A549 (cell line): ENCODE measurements around the gene PAPPA. TPM values are rescaled to one million over a fixed set of nuclear protein-coding genes. Genes with fewer than 3 reads are reported as not detected.

ENCODE experiments used
- ATAC-seq, 2 experiments: fragments of 200-7000 bp in 1 of 2; fragments of >200 bp in 1 of 2; cut with Nextera tagmentation in 1 of 2; cut with Tn5 transposase in 1 of 2; 3 replicates each; pipeline versions ENCODE4 v1.8.0 to v1.9.1; 2018 to 2020; ENCODE audit warnings: mild to moderate bottlenecking in 1 of 2, moderate library complexity in 1 of 2
- CTCF ChIA-PET: fragments of 300-600 bp; sonication (Branson Sonifier 250); formaldehyde crosslinking; extraction: SDS; loops from one replicate; lab custom pipeline; 2021; ENCODE audit warnings: antibody characterized with exemption, inconsistent platforms; lab: Yijun Ruan, JAX
- POLR2A ChIA-PET: fragments of 350-600 bp; formaldehyde crosslinking; extraction: SDS; loops from one replicate; lab custom pipeline; 2021; ENCODE audit warnings: antibody characterized with exemption, inconsistent platforms; lab: Yijun Ruan, JAX
- DNase-seq, 2 experiments: peaks; one replicate each; pipeline versions ENCODE4 v3.0.0 to v3.0.0-alpha.2; 2011 to 2016; ENCODE audit warnings: low read depth in 1 of 2, low spot score in 1 of 2
- FAIRE-seq: peaks from 2 replicates; lab custom pipeline; 2011; peaks lifted over from hg19 to GRCh38; lab: Jason Lieb, UNC
- H3K27ac ChIP-seq, 2 experiments: fragments of >200 bp; sonication (Bioruptor Twin); formaldehyde crosslinking; 3 replicates each; pipeline ENCODE4 v1.5.1; 2016 to 2017
- H3K4me1 ChIP-seq: fragments of >200 bp; sonication (Bioruptor Twin); formaldehyde crosslinking; 3 replicates; pipeline ENCODE4 v1.6.1; 2016
- H3K4me2 ChIP-seq: fragments of >200 bp; sonication (Bioruptor Twin); formaldehyde crosslinking; 3 replicates; pipeline ENCODE4 v1.6.1; 2016
- H3K4me3 ChIP-seq: fragments of >200 bp; sonication (Bioruptor Twin); formaldehyde crosslinking; 3 replicates; pipeline ENCODE4 v1.5.1; 2016
- H3K9me3 ChIP-seq: fragments of >200 bp; sonication (Bioruptor Twin); formaldehyde crosslinking; 3 replicates; pipeline ENCODE4 v1.6.1; 2016
- BHLHE40 ChIP-seq: IDR thresholded peaks from 2 replicates; pipeline ENCODE4 v1.6.1; 2012; ENCODE audit warnings: low read depth, low read length, inconsistent platforms
- CBX2 ChIP-seq: fragments of 200-600 bp; sonication (generic); IDR thresholded peaks from 2 replicates; pipeline ENCODE4 v1.6.1; 2016; ENCODE audit warnings: low read depth, mild to moderate bottlenecking, borderline replicate concordance
- CHD2 ChIP-seq: fragments of 150-350 bp; IDR thresholded peaks from 2 replicates; pipeline ENCODE4 v1.6.1; 2014; ENCODE audit warnings: low read length; ENCODE audit not compliant: partially characterized antibody
- FOSB ChIP-seq: fragments of 250-450 bp; sonication (Bioruptor Pico); IDR thresholded peaks from 2 replicates; pipeline ENCODE4 v1.5.0; 2020; ENCODE audit warnings: mild to moderate bottlenecking, moderate library complexity
- FOSL2 ChIP-seq, 2 experiments: fragments of 450-650 bp in 1 of 2; fragments of >200 bp in 1 of 2; sonication (Bioruptor Twin) in 1 of 2; formaldehyde crosslinking; IDR thresholded peaks; 2 replicates each; pipeline versions ENCODE4 v1.5.0 to v1.6.1; 2016 to 2020; ENCODE audit warnings: mild to moderate bottlenecking in 1 of 2, moderate library complexity in 1 of 2
- HDAC2 ChIP-seq: fragments of 200-600 bp; sonication (generic); IDR thresholded peaks from 2 replicates; pipeline ENCODE4 v1.6.1; 2016
- HEYL ChIP-seq: fragments of 250-450 bp; sonication (Bioruptor Pico); IDR thresholded peaks from 2 replicates; pipeline ENCODE4 v1.8.0; 2021; ENCODE audit warnings: mild to moderate bottlenecking, moderate library complexity
- HOXB13 ChIP-seq: fragments of 250-450 bp; sonication (Bioruptor Pico); IDR thresholded peaks from 2 replicates; pipeline ENCODE4 v1.5.0; 2020; ENCODE audit warnings: low read depth, mild to moderate bottlenecking, moderate library complexity
- JUN ChIP-seq, 2 experiments: fragments of >200 bp; sonication (Bioruptor Twin); formaldehyde crosslinking; IDR thresholded peaks; 2 replicates in 1 of 2; 3 replicates in 1 of 2; pipeline ENCODE4 v1.6.1; 2016 to 2017
- MAFK ChIP-seq: fragments of 450-650 bp; IDR thresholded peaks from 2 replicates; pipeline ENCODE4 v1.6.1; 2014; ENCODE audit not compliant: partially characterized antibody
- NFE2L2 ChIP-seq: fragments of 150-350 bp; conservative IDR thresholded peaks from 2 replicates; pipeline ENCODE4 v1.6.1; 2014; ENCODE audit warnings: low read length
- NPAS2 ChIP-seq: fragments of 250-450 bp; sonication (Bioruptor Pico); IDR thresholded peaks from 2 replicates; pipeline ENCODE4 v1.8.0; 2022; ENCODE audit warnings: mild to moderate bottlenecking, moderate library complexity, borderline replicate concordance
- NR3C1 ChIP-seq: fragments of >200 bp; sonication (Bioruptor Twin); formaldehyde crosslinking; IDR thresholded peaks from 3 replicates; pipeline ENCODE4 v1.6.1; 2017
- POLR2AphosphoS2 ChIP-seq: conservative IDR thresholded peaks from 2 replicates; pipeline ENCODE4 v1.6.1; 2012; ENCODE audit warnings: low read length, improper control_type of control experiment, inconsistent platforms
- RFX5 ChIP-seq: fragments of 450-650 bp; IDR thresholded peaks from 2 replicates; pipeline ENCODE4 v1.7.1; 2014; ENCODE audit warnings: antibody characterized with exemption, mild to moderate bottlenecking, moderate library complexity
- TFCP2L1 ChIP-seq: fragments of 250-450 bp; sonication (Bioruptor Pico); IDR thresholded peaks from 2 replicates; pipeline ENCODE4 v1.5.0; 2021; ENCODE audit warnings: mild to moderate bottlenecking
- ZC3H11A ChIP-seq: fragments of 450-650 bp; IDR thresholded peaks from 2 replicates; pipeline ENCODE4 v1.6.1; 2014; ENCODE audit warnings: antibody characterized with exemption, mild to moderate bottlenecking
- ZFP36 ChIP-seq: fragments of 450-650 bp; IDR thresholded peaks from 2 replicates; pipeline ENCODE4 v1.6.1; 2014; ENCODE audit warnings: borderline replicate concordance; ENCODE audit not compliant: partially characterized antibody
- ZSCAN20 ChIP-seq: fragments of 250-450 bp; sonication (Bioruptor Pico); IDR thresholded peaks from 2 replicates; pipeline ENCODE4 v1.8.0; 2022; ENCODE audit warnings: mild to moderate bottlenecking, moderate library complexity
- WGBS: methylation state at CpG from one replicate; pipeline ENCODE4 v1.1.6; 2017; ENCODE audit errors: missing lambda C conversion rate; 5-methylcytosine and 5-hydroxymethylcytosine counted together
- polyA plus RNA-seq, 4 experiments: library from polyadenylated mRNA; depleted of rRNA in 3 of 4; stranded (reverse); fragments of >200 nt; fragmentation: RNase III in 1 of 4; extraction: RNeasy Plus Mini Kit Qiagen cat#74134 plus additional on column Dnase treatment in 1 of 4; gene quantifications; 2 replicates in 3 of 4; 3 replicates in 1 of 4; pipeline ENCODE4 v1.2.3, GENCODE V29; 2011 to 2017
- TF ChIP-seq, protein P1 (sequence below): IDR thresholded peaks from 2 replicates; pipeline ENCODE4 v1.6.1; 2012
- TF ChIP-seq, protein P2 (sequence below): fragments of 250-450 bp; sonication (Bioruptor Pico); IDR thresholded peaks from 2 replicates; pipeline ENCODE4 v1.5.0; 2020; ENCODE audit warnings: low read depth, mild to moderate bottlenecking, moderate library complexity
- TF ChIP-seq, protein P3 (sequence below): fragments of 150-350 bp; IDR thresholded peaks from 2 replicates; pipeline ENCODE4 v1.6.1; 2014; ENCODE audit warnings: low read depth, mild to moderate bottlenecking, low read length
- TF ChIP-seq, protein P4 (sequence below): IDR thresholded peaks from 2 replicates; pipeline ENCODE4 v1.6.1; 2012
- TF ChIP-seq, protein P5 (sequence below): IDR thresholded peaks from 2 replicates; pipeline ENCODE4 v1.6.1; 2012; ENCODE audit warnings: low read depth, borderline replicate concordance
- TF ChIP-seq, protein P6 (sequence below): fragments of >200 bp; sonication (Bioruptor Twin); formaldehyde crosslinking; IDR thresholded peaks from 3 replicates; pipeline ENCODE4 v1.6.1; 2016

The PAPPA gene
- polyA plus RNA-seq, 2 of the 4 experiments (the other 2 are of a cell fraction) = 40.0 to 127 TPM

DNA sequence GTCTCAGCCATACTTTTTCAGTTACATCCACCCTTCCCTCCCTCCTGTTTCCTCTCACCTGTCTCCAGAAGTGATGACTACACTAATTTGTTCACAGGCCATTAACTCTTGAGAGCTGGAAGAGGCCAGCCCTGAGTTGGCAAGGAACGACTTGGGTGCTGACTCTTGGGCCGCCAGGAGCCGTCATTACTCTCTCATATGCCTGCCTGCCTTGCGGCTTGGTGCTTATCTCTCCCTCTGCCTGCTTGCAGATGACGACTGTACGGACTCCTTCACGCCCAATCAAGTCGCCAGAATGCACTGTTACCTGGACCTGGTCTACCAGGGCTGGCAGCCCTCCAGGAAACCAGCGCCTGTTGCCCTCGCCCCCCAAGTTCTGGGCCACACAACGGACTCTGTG, 66.1 kb downstream of the PAPPA start (continued):
- TF ChIP-seq TFCP2L1 (CRISPR knock-in tag) (no peak), POLR2AphosphoS2 (no peak), FOSB (CRISPR knock-in tag) (no peak)

DNA sequence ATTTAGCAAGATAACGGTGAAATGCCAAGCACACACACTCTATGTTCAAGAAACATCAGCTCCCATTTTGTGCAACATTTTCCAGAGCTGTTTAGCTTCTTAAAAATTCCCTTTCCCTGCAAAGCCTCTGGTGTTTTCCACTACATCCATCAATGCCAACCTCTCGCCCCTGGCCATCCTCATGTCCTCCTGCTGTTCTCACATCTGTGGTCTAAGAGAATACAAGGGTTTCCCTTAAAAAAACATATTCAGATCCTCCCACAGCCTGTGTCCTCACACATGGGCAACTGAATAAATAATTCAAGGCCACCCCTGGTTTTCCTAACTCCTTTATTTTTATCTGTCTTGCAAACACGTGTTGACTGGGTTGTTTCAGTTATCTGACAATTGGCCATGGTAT, 70.3 kb downstream of the PAPPA start:
- Histone ChIP-seq H3K27ac (peak overlapping the region in 1 of 2 experiments; percentile 21; a peak in 1 of 6 replicates), H3K4me2 (no peak overlapping the region)
- POLR2A ChIA-PET = no interaction called here

DNA sequence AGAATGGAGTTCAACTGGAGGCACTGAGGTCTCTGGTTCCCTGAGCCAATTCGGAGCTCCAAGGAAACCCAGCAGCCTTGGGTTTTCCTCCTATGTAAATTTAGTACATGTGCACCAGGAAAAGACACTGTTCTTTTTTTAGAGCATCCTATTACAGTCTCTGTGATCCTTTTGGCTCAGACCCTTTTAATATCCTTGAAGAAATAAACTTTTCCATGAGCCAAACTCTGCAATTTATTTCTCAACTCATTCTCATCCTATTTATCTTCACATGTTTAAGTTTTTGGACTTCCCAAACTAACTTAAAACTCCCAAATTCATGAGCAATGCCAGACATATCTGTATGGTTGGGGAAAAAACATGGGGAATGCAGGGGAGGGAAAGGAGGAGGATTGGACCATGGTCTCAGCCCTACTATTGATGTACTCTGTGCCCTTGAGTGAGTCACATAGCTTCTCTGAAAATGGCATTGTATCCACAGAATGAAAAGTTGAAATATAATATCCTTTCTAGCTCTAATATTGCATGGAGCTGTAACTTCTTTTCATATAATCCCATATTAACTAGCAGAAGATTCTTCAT, 76.6 kb downstream of the PAPPA start:
- peak; percentile 63 for FAIRE-seq
- Histone ChIP-seq H3K4me3 (no peak overlapping the region), H3K4me1 (peaks cover 80% of the 10 kb centered on the region), H3K27ac (peak overlapping the region; percentile 91 to 95), H3K4me2 (peak overlapping the region; percentile 66; the same call in 1 of the 3 replicates), H3K9me3 (no peaks in the 10 kb centered on the region)
- ChIA-PET CTCF (interaction anchor here (2.2 kb wide), 1 partner anchor 637 kb away, joined by 6 read pairs; no protein-coding TSS in a partner anchor), POLR2A (interaction anchor here (1.3 kb wide), 1 partner anchor 285 kb away, joined by 3 read pairs; no protein-coding TSS in a partner anchor)
- WGBS = 3% methylated on average over 1 of the region's 1 CpG
- DNase-seq = no peak
- no peak for ATAC-seq
- TF ChIP-seq FOSB (CRISPR knock-in tag) (0 out of 2 replicates have a peak, but pooled peaks have one; percentile 18), HOXB13 (CRISPR knock-in tag) (peak; percentile 43; the same call in 1 of the 2 replicates), NFE2L2 (no peak)

More for the DNA sequence above, 70.3 kb downstream of the PAPPA start:
- CTCF ChIA-PET = no interaction called here
- no peak for ATAC-seq
- 0 out of 5 replicates have a peak, but pooled peaks of 1 of the 2 experiments have one; percentile 17 for TF ChIP-seq JUN (IDR thresholded peaks at IDR 0.05)
- TF ChIP-seq NFE2L2 = no peak
- no peak for FAIRE-seq
- no peaks in the 10 kb centered on the region for H3K9me3 ChIP-seq
- WGBS = 88% methylated on average over 3 of the region's 3 CpGs
- DNase-seq = no peak
- no peak overlapping the region for H3K4me3 ChIP-seq
- H3K4me1 ChIP-seq = peaks cover 26% of the 10 kb centered on the region

DNA sequence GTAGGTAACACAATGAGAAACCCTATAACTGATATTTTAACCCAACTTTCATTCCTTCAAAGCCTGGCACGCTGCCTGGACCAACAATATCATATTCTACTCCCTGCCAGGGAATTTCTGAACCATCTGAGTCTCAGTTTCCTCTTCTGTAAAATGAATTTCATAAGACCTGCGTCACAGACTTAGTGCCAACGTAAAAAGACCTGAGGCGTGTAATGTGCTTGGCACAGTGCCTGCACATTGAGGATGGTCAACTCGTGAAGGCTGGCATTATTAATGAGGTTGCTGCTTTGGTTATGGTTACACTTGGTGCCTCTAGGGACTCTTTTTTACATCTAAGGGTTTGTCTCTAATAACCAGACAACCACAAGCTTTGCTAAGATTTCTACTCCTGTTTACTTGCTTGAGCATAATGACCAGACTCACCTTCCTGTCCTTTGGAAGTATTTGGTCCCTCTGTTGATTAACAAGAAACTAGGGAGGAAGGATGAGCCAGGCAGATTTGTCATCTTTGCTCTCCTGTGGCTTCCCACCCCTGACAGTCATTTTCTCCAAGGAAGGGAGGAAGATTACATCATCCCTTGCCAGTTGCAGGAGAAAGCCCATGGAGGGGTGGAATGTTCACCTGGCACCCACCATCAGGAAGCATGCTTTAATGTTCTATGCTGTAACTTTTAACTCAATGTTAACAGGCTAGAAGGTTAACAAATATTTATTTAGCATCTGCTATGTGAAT, 79.0 kb downstream of the PAPPA start:
- FAIRE-seq (peak; percentile 99), DNase-seq (peak; percentile 58 to 98), ATAC-seq (peak; percentile 72 to 74)
- 13% methylated on average over 5 of the region's 5 CpGs for WGBS
- H3K4me1 ChIP-seq = peaks cover 94% of the 10 kb centered on the region
- CTCF ChIA-PET = no interaction called here
- H3K4me2 ChIP-seq = peak overlapping the region; percentile 66
- H3K9me3 ChIP-seq = no peaks in the 10 kb centered on the region
- POLR2A ChIA-PET = interaction anchor here (1.1 to 1.4 kb wide), 2 partner anchors 9 to 79 kb away, joined by 3 to 7 read pairs; partner anchors contain the start of gene PAPPA
- no peak overlapping the region for H3K4me3 ChIP-seq
- peak overlapping the region; percentile 91 to 95 for H3K27ac ChIP-seq
- TF ChIP-seq FOSB (CRISPR knock-in tag) = no peak
- TF ChIP-seq ZC3H11A = no peak
- TF ChIP-seq, protein P1, sequence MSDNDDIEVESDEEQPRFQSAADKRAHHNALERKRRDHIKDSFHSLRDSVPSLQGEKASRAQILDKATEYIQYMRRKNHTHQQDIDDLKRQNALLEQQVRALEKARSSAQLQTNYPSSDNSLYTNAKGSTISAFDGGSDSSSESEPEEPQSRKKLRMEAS = peak; percentile 61
- TF ChIP-seq MAFK = peak; percentile 62
- TF ChIP-seq CHD2 = no peak
- TF ChIP-seq FOSL2 (IDR thresholded peaks at IDR 0.05) = peak; percentile 78
- peak; percentile 61 for TF ChIP-seq FOSL2 (CRISPR knock-in tag; IDR thresholded peaks at IDR 0.05)
- TF ChIP-seq, protein P2, sequence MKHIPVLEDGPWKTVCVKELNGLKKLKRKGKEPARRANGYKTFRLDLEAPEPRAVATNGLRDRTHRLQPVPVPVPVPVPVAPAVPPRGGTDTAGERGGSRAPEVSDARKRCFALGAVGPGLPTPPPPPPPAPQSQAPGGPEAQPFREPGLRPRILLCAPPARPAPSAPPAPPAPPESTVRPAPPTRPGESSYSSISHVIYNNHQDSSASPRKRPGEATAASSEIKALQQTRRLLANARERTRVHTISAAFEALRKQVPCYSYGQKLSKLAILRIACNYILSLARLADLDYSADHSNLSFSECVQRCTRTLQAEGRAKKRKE (CRISPR knock-in tag) = peak; percentile 10; the same call in 1 of the 2 replicates
- TF ChIP-seq, protein P3, sequence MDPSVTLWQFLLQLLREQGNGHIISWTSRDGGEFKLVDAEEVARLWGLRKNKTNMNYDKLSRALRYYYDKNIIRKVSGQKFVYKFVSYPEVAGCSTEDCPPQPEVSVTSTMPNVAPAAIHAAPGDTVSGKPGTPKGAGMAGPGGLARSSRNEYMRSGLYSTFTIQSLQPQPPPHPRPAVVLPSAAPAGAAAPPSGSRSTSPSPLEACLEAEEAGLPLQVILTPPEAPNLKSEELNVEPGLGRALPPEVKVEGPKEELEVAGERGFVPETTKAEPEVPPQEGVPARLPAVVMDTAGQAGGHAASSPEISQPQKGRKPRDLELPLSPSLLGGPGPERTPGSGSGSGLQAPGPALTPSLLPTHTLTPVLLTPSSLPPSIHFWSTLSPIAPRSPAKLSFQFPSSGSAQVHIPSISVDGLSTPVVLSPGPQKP = no peak
- no peak for TF ChIP-seq RFX5
- no peak for TF ChIP-seq HDAC2
- TF ChIP-seq ZSCAN20 (CRISPR knock-in tag) = peak; percentile 86; the same call in 1 of the 2 replicates
- TF ChIP-seq CBX2 = no peak
- TF ChIP-seq, protein P4, sequence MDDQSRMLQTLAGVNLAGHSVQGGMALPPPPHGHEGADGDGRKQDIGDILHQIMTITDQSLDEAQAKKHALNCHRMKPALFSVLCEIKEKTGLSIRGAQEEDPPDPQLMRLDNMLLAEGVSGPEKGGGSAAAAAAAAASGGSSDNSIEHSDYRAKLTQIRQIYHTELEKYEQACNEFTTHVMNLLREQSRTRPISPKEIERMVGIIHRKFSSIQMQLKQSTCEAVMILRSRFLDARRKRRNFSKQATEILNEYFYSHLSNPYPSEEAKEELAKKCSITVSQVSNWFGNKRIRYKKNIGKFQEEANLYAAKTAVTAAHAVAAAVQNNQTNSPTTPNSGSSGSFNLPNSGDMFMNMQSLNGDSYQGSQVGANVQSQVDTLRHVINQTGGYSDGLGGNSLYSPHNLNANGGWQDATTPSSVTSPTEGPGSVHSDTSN = peak; percentile 40
- TF ChIP-seq NR3C1 = no peak
- TF ChIP-seq, protein P5, sequence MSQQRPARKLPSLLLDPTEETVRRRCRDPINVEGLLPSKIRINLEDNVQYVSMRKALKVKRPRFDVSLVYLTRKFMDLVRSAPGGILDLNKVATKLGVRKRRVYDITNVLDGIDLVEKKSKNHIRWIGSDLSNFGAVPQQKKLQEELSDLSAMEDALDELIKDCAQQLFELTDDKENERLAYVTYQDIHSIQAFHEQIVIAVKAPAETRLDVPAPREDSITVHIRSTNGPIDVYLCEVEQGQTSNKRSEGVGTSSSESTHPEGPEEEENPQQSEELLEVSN = no peak
- TF ChIP-seq, protein P6, sequence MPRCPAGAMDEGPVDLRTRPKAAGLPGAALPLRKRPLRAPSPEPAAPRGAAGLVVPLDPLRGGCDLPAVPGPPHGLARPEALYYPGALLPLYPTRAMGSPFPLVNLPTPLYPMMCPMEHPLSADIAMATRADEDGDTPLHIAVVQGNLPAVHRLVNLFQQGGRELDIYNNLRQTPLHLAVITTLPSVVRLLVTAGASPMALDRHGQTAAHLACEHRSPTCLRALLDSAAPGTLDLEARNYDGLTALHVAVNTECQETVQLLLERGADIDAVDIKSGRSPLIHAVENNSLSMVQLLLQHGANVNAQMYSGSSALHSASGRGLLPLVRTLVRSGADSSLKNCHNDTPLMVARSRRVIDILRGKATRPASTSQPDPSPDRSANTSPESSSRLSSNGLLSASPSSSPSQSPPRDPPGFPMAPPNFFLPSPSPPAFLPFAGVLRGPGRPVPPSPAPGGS = peak; percentile 87; the same call in 2 of the 3 replicates
- no peak for TF ChIP-seq BHLHE40
- no peak for TF ChIP-seq ZFP36
- no peak for TF ChIP-seq NPAS2 (CRISPR knock-in tag)
- no peak for TF ChIP-seq HEYL
